Astrocyte of the cerebellum (primary cell): ENCODE data around the gene HSPB7.
"Not testable (repeated sequence)": the region's sequence is repeated elsewhere in the genome, so short reads cannot be mapped to it uniquely, and the experiment has no call there.

ENCODE experiments used
- DNase-seq: peaks from one replicate; pipeline ENCODE4 v3.0.0-alpha.2; 2011; ENCODE audit warnings: low read depth
- H3K4me3 ChIP-seq: 2 replicates; pipeline ENCODE4 v1.5.1; 2011; ENCODE audit warnings: mild to moderate bottlenecking, low read depth, low read length, moderate library complexity
- CTCF ChIP-seq: IDR thresholded peaks from 2 replicates; pipeline ENCODE4 v1.5.1; 2012; ENCODE audit warnings: low read length, low read depth, moderate library complexity, mild to moderate bottlenecking; ENCODE audit errors: missing control alignments
- in situ Hi-C: cut with HindIII; loops from 2 replicates; pipeline ENCODE4 v1.10.0; 2017; ENCODE audit warnings: low sequenced_read_pairs

Gene HSPB7

DNA sequence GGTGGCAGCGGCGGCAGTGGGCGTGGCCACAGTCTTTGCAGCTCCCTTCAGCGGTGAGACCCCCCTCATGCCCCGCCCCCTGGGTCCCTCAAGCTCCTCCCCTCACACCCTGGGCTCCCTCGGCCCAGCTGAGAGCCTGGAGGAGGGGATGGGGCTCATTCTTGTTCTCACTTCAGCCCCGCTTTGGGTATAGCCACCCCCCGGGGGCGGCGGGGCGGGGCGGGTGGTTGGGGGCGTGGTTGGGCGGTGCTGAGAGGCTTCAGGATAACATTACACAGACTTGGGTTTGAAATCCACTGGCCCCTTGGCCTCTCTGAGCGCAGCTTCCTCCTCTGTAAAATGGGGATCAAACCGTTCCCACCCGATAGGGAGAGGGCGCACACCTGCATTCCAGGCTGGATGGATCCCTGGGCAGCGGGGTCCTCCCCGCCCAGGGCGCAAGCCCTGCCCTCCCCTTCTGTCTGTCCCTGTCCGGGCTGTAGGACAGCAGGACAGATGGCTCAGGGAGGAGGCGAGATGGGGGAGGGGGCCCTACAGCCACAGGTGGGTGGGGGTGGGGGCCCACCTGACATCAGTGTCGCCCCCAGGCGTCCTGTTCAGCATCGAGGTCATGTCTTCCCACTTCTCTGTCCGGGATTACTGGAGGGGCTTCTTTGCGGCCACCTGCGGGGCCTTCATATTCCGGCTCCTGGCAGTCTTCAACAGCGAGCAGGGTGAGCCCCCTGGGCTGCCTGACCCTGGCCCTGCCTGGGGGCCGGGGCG is 9.1 kb upstream of the HSPB7 start:
- no peak overlapping the region for H3K4me3 ChIP-seq
- in situ Hi-C loops: no loop called here
- no peak for TF ChIP-seq CTCF
- no peak for DNase-seq

- H3K4me3 ChIP-seq, in situ Hi-C loops, DNase-seq: not testable (repeated sequence)
These were observed 8.5 kb upstream of the HSPB7 start for GRCh38 chr1:16026302-16026701.

DNA sequence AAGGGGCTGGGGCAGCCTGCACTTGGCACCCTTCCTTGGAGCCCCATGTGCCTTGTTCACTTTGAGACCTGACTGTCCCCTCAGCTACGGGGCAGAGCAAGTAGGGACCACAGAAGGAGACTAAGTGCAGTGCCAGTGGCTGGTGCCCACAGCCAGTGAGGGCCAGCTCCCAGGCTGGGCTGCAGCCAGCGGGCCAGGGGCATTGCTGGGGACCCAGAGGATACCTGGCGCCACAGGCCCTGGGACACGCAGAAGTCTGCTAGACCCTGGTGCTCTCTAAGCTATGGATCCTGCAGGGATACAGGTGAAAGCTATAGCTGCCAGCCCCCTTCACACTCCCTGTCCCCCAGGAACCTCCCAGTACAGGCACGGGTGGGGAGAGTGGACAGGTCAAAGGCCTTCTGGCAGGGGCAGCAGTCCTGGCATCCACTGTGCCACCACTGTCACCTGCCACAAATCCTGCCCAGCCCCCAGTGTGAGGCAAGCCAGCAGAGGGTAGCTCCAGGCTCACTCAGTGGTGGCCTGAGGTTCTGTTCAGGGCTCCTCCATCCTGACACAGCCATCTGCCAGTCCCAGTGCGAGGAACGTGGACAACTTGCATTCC is 5.3 kb upstream of the HSPB7 start:
- DNase-seq: no peak
- no peak overlapping the region for H3K4me3 ChIP-seq
- in situ Hi-C loops: no loop called here
- TF ChIP-seq CTCF: no peak

- no peak for DNase-seq
- no peak for TF ChIP-seq CTCF
- no peak overlapping the region for H3K4me3 ChIP-seq
- in situ Hi-C loops: no loop called here
These were observed 4.5 kb upstream of the HSPB7 start for GRCh38 chr1:16022393-16022792.

- no peak for DNase-seq
- H3K4me3 ChIP-seq: no peak within 1 kb of the TSS
- in situ Hi-C loops: no loop called here
- TF ChIP-seq CTCF: no peak
These were observed 3.8 kb upstream of the HSPB7 start, which contains the start of gene CLCNKA for GRCh38 chr1:16021681-16022080. TSS of gene CLCNKA (plus strand) at chr1:16022036. CDS start at chr1:16022620, 584 bp downstream.

- in situ Hi-C loops, H3K4me3 ChIP-seq, DNase-seq: not testable (repeated sequence)
These were observed 3.0 kb upstream of the HSPB7 start for GRCh38 chr1:16020878-16021277.

GRCh38 chr1:16020325-16020724 is 2.5 kb upstream of the HSPB7 start:
- in situ Hi-C loops: no loop called here
- DNase-seq: no peak
- no peak overlapping the region for H3K4me3 ChIP-seq
- no peak for TF ChIP-seq CTCF
